ENCODE results near the gene GLP1R. TPM values are rescaled to one million over a fixed set of nuclear protein-coding genes. Genes with fewer than 3 reads are reported as not detected.

The GLP1R gene
- total RNA-seq, 2 donors from 2014 or later: 1.9 to 5.8 TPM

DNA sequence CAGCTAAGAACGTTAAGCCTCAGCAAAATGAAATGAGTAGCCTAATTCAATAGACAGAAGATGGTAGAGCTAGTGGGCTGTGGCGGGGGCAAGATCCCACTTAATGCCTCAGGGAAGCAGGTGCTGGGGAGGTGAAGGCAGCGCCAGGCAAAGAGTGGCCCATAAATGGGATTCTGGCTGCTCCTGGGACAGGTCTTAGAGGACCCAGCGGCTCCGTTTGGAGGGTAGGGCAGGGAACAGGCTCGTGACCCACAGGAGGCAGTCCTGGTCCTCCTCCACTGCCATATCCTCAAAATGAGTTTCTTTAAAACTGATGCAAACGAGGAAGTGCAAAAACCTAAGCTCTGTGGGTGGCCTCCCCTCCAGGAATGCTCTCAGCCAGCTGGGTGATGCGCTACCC is 33.7 kb downstream of the GLP1R start:
- TF ChIP-seq, protein P1, sequence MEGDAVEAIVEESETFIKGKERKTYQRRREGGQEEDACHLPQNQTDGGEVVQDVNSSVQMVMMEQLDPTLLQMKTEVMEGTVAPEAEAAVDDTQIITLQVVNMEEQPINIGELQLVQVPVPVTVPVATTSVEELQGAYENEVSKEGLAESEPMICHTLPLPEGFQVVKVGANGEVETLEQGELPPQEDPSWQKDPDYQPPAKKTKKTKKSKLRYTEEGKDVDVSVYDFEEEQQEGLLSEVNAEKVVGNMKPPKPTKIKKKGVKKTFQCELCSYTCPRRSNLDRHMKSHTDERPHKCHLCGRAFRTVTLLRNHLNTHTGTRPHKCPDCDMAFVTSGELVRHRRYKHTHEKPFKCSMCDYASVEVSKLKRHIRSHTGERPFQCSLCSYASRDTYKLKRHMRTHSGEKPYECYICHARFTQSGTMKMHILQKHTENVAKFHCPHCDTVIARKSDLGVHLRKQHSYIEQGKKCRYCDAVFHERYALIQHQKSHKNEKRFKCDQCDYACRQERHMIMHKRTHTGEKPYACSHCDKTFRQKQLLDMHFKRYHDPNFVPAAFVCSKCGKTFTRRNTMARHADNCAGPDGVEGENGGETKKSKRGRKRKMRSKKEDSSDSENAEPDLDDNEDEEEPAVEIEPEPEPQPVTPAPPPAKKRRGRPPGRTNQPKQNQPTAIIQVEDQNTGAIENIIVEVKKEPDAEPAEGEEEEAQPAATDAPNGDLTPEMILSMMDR (IDR thresholded peaks at IDR 0.05): no peak
- Histone ChIP-seq H3K4me1 (no peaks in the 10 kb centered on the region), H3K27me3 (no peaks in the 10 kb centered on the region), H3K9me3 (no peaks in the 10 kb centered on the region), H3K27ac (no peak overlapping the region), H3K4me3 (no peak overlapping the region), H3K36me3 (no peaks in the 10 kb centered on the region)
- no peak for DNase-seq (ENCODE audit: low spot score)

DNA sequence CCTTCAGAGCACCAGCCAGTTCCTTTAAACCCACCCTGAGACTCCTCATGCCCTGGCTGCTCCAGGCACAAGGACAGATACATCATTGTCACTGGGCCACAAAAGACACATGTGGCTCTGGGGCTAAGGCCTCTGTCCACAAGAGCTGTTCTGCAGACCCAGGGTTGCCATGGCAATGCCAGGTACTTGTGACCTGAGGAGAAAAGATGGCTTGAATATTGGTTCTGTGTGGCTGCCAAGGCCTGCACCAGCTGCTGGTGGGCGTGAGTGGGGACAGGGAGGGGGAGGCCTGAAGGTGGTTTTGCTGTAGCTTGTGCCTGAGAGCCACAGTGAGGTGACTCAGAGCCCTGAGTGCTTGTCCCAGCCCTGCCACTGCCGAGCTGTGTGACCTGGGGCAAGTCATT is 34.7 kb downstream of the GLP1R start:
- no peak for DNase-seq (ENCODE audit: low spot score)
- Histone ChIP-seq H3K9me3 (no peaks in the 10 kb centered on the region), H3K4me3 (no peak overlapping the region), H3K4me1 (peaks cover 0 to 3% of the 10 kb centered on the region in 2 donors), H3K36me3 (no peaks in the 10 kb centered on the region), H3K27me3 (no peaks in the 10 kb centered on the region), H3K27ac (peak overlapping the region in 1 of 2 donors; percentile 76)
- TF ChIP-seq, protein P1 (IDR thresholded peaks at IDR 0.05): no peak

DNA sequence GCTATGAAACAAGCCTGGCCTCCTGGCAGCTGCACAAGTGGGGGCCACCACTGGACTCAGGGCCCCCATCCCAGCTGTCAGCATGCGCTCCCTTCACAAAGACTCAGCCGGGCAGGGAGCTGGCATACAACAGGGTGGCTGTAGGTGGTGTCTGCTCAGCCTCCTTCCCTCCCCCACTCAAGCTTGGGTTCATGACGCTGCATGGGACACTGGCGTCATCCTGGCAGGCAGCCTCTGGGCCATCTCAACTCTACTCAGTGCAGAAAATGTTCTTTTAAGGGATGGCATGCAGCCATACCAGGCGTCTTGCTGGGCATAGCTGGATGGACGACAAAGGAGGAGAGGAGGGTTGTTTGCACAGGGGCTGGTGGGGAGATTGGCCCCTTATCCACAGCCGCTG is 35.9 kb downstream of the GLP1R start:
- peaks cover 0 to 12% of the 10 kb centered on the region in 2 donors for H3K4me1 ChIP-seq
- H3K9me3 ChIP-seq: no peaks in the 10 kb centered on the region
- no peaks in the 10 kb centered on the region for H3K36me3 ChIP-seq
- DNase-seq (ENCODE audit: low spot score): no peak
- H3K4me3 ChIP-seq: no peak overlapping the region
- H3K27ac ChIP-seq: peak overlapping the region; percentile 20 to 76
- H3K27me3 ChIP-seq: no peaks in the 10 kb centered on the region
- TF ChIP-seq, protein P1 (IDR thresholded peaks at IDR 0.05): no peak

DNA sequence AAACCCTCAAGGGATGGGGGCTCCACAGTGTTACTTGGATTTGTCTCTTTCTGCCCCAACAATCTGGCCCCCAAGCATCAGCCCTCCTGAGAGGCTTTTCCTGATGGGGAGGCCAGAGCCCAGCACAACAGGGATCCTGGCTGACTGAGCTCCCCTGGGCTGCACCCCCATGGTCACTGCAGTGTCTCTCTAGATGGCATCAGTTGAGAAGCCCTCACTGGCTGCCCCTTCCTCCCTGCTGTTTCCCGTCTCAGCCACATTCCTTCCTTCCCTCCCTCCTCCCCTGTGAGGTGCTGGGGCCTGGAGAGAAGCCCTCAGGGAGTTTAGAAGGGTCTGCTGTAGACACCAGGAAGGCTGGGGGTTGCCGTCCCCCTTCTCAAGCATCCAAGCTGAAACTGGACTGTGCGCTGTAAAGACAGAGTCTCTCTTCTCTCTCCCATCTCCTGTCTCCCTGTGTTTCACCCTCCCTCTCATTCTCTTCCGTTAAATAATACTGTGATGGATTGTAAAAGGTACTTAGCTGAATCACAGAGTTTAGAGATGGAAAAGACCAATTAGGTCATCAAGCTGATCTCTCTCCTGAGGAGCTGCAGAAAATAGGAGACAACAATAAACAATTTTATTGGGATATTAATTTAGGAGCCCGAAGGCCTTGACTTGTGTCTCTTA is 36.7 kb downstream of the GLP1R start:
- TF ChIP-seq, protein P1 (IDR thresholded peaks at IDR 0.05): no peak
- Histone ChIP-seq H3K4me3 (no peak overlapping the region), H3K4me1 (peaks cover 0 to 12% of the 10 kb centered on the region in 2 donors), H3K27ac (peak overlapping the region; percentile 20 to 76), H3K27me3 (no peaks in the 10 kb centered on the region), H3K36me3 (no peaks in the 10 kb centered on the region), H3K9me3 (no peaks in the 10 kb centered on the region)
- no peak for DNase-seq (ENCODE audit: low spot score)

DNA sequence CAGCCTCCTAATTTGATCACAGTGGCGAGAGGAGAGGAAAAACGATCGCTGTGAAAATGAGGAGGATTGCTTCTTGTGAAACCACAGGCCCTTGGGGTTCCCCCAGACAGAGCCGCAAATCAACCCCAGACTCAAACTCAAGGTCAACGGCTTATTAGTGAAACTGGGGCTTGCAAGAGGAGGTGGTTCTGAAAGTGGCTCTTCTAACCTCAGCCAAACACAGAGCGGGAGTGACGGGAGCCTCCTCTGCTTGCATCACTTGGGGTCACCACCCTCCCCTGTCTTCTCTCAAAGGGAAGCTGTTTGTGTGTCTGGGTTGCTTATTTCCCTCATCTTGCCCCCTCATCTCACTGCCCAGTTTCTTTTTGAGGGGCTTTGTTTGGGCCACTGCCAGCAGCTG is 37.7 kb downstream of the GLP1R start:
- no peak for DNase-seq (ENCODE audit: low spot score)
- Histone ChIP-seq H3K9me3 (no peaks in the 10 kb centered on the region), H3K4me3 (no peak overlapping the region), H3K27me3 (no peaks in the 10 kb centered on the region), H3K27ac (peak overlapping the region in 1 of 2 donors; percentile 57), H3K4me1 (peaks cover 0 to 12% of the 10 kb centered on the region in 2 donors), H3K36me3 (no peaks in the 10 kb centered on the region)
- TF ChIP-seq, protein P1 (IDR thresholded peaks at IDR 0.05): no peak

DNA sequence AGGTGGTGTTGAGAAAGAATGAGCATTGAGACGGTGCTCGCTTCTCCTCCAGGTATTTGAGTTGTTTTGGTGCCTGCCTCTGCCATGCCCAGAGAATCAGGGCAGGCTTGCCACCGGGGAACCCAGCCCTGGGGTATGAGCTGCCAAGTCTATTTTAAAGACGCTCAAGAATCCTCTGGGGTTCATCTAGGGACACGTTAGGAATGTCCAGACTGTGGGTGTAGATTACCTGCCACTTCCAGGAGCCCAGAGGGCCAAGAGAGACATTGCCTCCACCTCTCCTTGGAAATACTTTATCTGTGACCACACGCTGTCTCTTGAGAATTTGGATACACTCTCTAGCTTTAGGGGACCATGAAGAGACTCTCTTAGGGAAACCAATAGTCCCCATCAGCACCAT is 38.1 kb downstream of the GLP1R start:
- Histone ChIP-seq H3K4me1 (peaks cover 0 to 12% of the 10 kb centered on the region in 2 donors), H3K27me3 (no peaks in the 10 kb centered on the region), H3K9me3 (no peaks in the 10 kb centered on the region), H3K4me3 (no peak overlapping the region), H3K27ac (peak overlapping the region in 1 of 2 donors; percentile 57), H3K36me3 (no peaks in the 10 kb centered on the region)
- TF ChIP-seq, protein P1 (IDR thresholded peaks at IDR 0.05): no peak
- no peak for DNase-seq (ENCODE audit: low spot score)
